SIG-M5 treated with dmso at 0.1 percent for 504 hours (cell line): Measurements from ENCODE around the gene TXNIP.

Experiments
- DNase-seq: peaks from one replicate; lab custom pipeline; 2025; ENCODE audit not compliant: unreplicated experiment; lab: John Stamatoyannopoulos, UW

Gene TXNIP

GRCh38 chr1:145946477-145946986, 49.8 kb downstream of the TXNIP start:
- DNase-seq, result no peak

GRCh38 chr1:145944532-145944931, 51.8 kb downstream of the TXNIP start:
- DNase-seq, result no peak

GRCh38 chr1:145942871-145943270, 53.5 kb downstream of the TXNIP start:
- no peak for DNase-seq
